ENCODE data around the gene LSMEM2.
"Not testable (repeated sequence)": the region's sequence is repeated elsewhere in the genome, so short reads cannot be mapped to it uniquely, and the experiment has no call there.

The LSMEM2 gene

DNA sequence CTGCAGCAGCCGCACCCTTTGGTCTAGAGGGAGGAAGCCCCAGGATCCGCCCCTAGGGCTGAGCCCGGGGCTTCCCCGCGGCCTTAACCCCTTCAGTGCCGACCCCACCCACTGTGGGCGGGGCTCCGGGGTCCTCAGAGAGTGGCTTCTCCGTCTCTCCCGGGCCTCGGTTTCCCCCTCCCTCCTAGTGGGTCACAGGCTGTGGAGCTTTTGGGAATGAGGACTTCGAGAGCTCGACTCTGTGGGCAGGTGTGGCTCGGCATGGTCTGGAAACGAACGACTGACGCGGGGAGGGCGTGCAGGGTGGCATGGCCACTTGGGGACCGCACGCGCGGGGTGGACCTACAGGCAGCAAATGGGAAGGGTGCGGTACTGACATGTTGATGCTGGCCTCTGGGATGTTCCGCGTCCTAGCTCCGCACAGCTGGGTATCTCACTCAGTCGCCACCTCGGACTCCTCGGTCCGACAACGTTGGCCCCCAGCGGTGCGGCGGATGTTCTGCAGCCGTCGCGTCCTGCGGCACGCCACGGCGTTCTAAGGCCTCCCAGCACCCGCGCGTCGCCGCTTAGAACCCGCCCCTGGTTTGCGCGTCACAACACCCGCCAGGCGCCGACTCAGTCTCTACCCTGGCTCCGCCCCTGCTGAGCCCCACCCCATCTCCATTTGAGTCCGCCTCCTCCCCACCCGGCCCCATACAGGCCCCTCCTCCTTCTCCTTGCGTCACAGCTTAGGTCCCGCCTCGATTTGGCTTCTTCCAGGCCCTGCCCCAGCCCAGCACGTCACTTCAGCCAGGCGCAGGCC lies 20.1 kb downstream of the LSMEM2 start, which contains the start of the genes HYAL3 and NAA80:
Gene HYAL3, minus strand, starts transcription at position 570 of the 802 bp plus-strand sequence. CDS start 3,803 bp downstream, outside the sequence.
Gene NAA80, minus strand, starts transcription at position 570 of the 802 bp plus-strand sequence. CDS start 1,942 bp downstream, outside the sequence.
- DNase-seq (ENCODE audit: low spot score) = peak; percentile 100

DNA sequence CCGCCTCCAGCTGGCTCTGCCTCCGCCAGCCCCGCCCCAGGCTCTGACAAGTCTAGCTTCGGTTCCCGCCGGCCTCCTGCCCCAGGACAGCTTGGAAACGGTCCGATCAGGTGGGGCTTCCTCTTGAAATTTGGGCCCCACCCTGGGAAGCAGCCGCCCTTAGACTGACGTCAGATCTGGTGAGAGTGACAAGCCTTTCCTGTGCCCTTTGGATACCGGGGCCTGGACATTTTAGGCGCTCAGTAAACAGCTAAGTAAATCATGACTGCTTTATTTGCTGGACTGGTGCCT lies 20.7 kb downstream of the LSMEM2 start:
- no peak for DNase-seq (ENCODE audit: low spot score)

DNA sequence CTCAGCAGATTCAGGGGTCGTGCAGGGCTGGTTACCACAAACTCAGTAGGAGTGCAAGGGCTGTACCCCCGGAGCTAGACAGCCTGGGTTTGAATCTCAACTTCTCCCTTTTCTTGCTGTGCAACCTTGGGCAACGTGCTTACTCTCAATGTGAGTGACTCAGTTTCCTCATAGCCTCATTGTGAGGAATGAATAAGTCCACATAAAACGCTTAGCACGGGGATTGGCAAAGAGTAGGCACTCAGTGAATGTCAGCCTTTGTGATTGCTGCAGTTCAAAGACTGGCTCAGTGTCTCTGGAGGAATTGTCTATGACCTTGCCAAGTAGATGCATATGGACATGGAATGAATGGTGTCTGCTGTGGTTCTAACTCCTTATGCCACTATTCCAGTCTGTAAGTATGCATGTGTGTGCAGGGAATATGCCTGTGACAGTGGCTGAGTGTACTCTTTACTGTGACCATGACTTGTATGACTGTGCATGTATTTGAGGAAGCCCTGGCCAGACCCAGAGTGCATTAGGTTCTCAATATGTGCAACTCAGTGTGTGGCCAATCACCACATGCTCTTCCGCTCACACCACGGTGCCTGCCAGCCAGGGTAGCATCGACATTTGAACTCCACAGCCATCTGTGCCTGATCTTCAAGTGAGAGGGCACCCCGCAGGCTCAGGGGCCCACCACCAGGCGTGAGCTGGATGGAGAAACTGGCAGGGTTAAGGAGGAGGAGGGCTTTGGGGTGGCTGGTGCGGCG lies 21.2 kb downstream of the LSMEM2 start:
- peak; percentile 75 for DNase-seq (ENCODE audit: low spot score)

DNA sequence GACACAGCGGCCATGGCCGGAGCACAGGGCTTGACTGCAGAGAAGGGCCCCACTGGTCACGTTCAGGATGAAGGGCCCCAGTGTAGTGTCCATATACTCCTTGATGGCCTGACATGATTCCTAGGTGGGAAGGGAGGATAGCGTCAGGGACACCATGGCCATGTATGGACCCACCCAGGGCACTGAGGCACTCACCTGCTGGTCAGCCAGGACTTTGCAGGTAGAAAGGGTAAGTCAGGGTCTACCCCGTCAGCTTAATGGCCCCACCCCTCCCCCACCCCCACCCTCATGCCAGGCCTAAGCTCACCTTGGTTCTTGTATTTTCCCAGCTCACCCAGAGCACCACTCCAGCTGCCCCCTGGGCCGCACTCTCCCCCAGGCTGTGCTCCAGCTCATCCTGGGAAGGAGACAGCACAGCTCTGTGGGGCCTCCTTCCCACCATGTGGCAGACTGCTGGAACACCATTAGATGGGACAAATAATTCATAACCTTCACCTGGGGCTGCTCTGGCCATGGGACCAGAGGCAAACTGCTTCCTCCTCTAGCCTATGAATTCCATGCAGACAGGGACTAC lies 21.9 kb downstream of the LSMEM2 start:
- DNase-seq (ENCODE audit: low spot score) = no peak

DNA sequence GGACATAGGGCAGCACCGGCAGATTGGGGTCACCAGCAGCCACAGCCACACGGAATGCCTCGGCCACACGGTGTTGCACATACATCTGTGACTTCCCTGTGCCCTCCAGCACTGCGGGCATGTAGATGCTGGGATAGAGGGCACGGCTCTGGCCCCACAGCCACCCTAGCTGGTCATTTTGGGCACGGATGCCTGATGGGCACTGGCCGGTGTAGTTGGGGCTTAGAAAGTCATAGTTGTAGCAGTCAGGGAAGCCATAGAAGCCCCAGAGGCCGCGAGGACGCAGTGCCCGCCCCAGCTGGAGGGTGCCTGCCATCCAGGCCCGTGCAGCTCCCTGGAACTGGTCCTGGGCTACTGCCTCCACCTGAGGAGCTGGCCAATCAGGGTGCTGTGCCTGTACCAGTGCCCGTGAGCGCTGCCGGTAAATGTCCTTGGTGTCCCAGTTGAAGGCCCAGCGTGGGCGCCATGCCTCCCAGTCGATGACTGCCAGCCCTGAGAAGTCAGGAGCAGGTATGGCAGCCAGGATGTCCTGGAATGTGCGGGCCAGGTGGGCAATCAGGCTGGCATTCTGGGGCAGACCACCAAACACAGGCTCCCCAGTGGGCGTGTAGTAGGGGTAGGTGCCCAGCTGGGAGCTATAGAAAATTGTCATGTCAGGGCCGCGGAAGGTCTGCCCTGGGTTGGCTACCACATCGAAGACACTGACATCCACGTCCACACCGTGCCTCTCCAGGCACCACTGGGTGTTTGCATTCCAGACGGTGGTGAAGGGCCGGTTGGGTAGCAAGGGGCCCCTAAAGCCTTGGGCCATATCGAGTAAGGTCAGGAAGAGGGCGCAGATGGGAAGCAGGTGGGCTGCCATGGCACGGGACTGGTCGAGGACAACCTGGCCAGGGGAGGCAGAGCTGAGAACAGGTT lies 23.5 kb downstream of the LSMEM2 start:
- DNase-seq (ENCODE audit: low spot score) = no peak

DNA sequence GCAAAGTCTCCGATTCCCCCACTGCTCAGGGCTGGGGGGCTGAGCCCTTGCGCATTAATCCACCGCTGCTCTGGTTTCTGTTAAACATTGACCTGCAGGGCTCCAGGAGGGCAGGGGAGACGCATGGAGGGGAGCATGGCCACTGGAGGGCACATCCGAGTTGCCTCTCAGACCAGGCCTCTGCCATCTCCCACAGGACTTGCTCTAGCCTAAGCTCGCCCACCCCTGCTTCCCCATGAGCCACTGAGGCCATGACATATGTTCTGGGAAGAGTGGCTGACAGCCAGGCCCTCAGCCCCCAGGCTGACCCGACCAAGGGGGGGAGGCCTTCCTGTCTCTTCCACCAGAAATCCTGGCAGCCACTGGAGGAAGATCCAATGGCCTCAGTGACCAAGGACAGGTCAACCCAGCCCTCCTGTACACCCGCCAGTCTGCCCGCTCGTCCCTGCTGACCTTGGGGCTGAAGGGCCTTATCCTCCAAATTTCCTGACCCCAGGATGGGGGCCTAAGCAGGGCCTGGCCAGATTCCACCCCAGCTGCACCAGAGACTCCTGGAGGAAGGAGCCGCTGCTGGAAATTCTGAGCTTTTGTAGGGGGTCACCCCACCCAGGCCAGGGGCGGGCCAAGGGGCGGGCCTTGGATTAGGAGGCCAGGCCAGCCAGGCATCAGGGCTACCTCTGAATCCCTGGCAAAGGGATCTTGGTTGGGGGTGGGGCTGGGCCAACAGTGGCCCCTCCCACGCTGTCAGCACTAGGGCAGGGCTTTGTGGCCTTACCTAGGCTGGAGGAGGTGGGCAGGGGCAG lies 24.3 kb downstream of the LSMEM2 start, which contains the start of gene HYAL1:
Gene HYAL1, minus strand, starts transcription at position 562 of the 803 bp plus-strand sequence. CDS start 618 bp downstream, outside the sequence.
- peak; percentile 39 for DNase-seq (ENCODE audit: low spot score)

DNA sequence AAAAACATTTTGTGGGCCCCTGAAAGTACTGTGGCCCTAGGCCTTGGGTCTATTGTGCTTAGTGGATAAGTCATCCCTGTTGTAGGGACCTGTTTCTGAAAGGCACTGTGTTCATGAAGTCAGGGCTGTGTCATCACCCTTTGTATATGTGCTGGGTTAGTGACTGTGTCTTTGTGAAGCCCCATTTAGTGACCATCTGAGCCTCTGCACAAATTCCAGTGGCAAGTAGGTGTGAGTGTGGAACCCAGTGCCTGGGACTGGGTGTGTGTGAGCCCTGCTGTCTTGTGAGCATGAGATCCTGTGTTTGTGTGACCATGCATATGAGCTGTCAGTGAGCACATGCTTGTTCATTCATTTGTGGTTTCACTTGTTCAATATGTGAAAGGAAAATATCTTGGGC lies 25.7 kb downstream of the LSMEM2 start:
- no peak for DNase-seq (ENCODE audit: low spot score)

DNA sequence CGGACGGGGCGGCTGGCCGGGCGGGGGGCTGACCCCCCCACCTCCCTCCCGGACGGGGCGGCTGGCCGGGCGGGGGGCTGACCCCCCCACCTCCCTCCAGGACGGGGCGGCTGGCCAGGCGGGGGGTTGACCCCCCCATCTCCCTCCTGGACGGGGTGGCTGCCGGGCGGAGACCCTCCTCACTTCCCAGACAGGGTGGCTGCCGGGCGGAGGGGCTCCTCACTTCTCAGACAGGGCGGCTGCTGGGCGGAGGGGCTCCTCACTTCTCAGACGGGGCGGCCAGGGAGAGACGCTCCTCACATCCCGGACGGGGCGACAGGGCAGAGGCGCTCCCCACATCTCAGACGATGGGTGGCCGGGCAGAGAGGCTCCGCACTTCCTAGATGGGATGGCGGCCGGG lies 33.2 kb downstream of the LSMEM2 start:
- not testable (repeated sequence) for DNase-seq (ENCODE audit: low spot score)

DNA sequence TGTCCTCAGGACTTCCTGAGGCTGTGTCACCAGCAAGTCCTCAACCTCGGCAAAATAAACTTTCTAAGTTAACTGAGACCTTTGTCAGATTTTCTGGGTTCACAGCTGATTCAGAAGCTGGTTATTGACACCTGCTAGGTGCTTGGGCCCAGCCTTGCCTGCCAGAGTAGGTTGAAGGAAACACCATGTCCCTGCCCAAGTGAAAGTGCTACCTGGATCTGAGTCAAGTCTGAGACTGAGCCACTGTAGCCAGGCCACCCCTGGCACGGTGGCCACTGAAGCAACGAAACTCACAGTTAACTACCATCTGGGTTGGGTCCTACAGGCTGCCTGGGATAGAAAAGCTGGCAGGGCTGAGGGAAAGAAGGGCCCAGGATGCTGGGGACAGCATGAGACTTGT lies 35.5 kb downstream of the LSMEM2 start:
- DNase-seq (ENCODE audit: low spot score) = no peak

DNA sequence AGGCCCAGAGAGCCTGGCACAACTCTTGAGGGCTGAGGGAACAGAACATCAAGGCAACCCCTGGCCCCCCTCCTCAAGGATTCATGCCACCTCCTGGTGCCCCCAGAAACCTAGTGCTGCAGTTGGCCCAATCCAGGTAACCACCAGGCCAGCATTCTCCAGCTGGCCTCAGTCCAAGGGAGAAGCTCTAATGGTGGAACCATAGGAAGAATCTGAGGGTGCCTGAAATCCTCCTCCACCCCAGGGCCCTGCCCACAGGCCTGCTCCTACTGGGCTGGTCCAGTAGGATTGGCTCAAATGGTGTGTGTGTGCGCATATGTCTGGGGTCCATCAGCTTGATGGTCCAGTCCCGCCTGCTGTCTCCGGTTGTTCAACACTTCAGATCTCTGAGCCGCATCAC lies 35.9 kb downstream of the LSMEM2 start:
- DNase-seq (ENCODE audit: low spot score) = no peak

DNA sequence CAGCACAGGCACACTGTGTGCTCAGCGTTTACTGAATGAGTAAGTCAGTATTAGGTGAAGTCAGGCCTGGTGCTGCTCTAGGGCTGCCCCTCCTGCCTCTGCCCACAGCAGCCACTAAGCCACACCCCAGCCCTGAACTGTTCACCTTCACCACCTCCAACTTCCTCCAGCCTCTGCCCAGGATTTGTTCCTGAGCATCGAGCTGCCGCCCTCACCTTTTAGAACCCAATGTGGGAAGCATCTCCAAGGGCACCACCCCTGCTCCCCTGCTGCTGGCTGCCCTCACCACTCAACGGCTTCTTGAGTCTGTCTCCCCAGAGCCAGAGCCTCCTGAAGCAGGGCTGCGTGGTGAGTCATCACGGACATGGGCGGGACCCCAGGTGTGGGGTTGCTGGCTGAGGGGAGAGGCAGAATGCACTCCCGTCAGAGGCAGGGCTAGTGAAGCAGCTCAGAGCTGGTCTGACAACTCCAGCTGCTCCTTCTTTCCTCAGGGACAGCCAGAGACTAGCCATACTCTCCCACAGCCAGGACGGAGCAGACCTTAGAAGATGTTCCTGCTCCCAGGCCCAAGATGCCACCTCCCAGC lies 37.9 kb downstream of the LSMEM2 start:
- no peak for DNase-seq (ENCODE audit: low spot score)

DNA sequence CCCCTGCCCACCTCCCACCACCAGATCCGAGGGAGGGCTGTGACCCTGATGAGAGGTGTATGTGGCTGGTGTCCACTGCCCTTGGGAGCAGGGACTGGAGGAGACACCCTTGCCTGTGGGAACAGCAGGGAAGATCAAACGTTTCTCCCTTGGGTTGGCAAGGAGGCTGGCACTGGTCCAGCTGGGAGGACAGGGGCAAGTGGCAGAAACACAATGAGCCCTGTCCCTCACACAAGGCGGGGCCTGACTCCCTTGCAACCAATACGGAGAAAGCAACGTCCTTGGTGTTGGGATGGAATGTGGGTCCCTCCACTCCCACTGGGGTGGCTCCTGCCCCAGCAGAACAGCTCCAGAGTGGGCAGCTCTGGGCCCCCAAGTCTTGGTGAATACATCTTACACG lies 38.4 kb downstream of the LSMEM2 start:
- no peak for DNase-seq (ENCODE audit: low spot score)

DNA sequence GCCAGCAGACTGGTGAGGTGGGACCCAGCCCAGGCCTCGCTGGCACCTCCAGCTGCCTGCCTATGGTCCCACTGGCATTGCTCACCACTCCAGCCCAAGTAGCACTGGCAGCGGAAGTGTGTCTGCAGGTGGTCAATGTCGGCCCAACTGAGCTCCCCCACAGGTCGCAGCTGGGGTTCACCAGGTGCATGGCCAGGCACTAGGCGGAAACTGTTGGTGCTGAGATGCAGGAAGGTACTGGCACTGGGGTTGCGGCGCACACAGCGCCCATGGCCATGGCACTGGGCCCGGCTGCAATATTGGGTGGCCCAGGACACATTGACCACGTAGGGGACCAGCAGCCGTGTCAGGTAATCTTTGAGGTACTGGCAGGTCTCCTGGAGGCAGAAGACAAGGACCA lies 39.3 kb downstream of the LSMEM2 start:
- no peak for DNase-seq (ENCODE audit: low spot score)

DNA sequence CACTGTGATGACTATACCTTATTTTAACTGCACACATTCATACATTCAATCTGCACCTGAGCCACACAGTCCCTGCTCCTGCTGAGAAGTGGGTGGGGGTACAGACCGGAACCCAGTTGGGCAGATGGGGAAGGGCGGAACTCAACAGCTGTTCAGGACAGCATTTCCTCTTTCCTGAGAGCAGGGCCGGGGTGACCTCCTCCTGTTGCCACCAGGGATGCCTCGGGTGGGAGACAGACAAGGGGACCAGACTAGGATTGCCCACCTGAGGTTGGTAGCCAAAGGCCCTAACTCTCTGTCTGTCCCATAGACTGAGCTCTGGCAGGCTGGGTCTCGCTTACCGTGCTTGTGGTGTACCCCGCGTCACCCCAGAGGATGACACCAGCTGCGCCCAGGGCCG lies 39.7 kb downstream of the LSMEM2 start:
- DNase-seq (ENCODE audit: low spot score) = no peak

DNA sequence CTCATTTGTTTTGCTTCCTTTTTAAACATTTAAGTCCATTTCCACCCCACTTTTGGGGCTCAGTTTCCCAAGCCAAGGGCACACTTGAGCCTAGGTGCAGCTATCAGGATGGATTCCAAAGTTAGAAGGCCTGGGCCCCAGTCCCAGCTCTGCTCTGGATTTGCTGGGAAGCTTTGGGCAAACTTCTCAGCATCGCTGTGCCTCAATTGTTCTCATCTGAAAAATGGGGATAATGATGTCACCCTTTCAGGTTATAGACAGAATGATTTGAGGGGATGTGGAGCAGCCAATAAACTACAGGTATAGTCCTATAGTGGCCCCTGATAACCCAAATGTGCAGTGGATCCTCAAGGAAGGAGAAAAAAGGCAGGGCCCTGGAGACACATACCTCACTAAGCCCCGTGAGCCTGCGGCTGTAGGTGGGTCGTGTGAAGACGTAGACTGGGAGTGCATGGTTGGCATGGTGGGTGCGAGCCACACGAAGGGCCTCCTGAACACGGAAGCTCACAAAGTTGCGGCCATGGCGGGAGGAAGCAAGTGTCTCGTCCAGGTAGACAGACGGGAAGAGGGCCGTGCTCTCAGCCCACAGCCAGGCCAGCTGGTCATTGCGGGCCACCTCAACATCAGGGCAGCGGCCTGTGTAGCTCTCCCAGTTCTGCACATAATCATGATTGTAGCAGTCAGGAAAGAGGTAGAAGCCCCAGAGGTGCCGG lies 40.5 kb downstream of the LSMEM2 start:
- no peak for DNase-seq (ENCODE audit: low spot score)

DNA sequence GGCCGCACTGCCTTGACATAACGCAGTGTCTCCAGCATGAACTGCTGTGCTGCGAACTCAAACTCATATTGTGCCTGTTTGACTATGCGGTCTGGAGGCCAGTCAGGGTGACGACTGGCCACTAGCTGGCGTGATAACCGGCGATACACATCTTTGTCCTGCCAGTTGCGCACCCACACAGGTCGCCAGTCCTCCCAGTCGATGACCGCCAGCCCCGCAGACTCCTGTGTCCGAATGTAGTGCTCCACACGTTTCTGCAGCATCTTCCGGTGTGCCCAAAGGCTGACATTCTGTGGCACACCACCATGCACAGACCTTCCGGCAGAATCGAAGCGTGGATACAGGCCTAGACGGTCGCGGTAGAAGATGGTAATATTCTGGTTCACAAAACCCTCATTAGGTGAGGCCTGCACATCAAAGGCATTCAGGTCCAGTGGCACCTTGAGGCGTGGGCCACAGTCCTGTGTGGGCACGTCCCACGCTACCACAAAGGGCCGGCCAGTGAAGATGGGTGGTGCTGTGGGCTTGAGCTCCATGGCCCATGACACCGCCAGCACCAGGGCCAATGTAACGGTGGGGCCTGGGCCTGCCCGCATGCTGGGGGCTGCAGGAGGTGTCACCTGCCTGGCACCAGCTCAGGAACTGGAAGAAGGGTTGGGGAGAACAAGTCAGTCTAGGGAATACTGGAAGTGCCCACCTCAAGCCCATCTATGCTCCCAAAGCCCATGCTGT lies 41.2 kb downstream of the LSMEM2 start:
- no peak for DNase-seq (ENCODE audit: low spot score)

DNA sequence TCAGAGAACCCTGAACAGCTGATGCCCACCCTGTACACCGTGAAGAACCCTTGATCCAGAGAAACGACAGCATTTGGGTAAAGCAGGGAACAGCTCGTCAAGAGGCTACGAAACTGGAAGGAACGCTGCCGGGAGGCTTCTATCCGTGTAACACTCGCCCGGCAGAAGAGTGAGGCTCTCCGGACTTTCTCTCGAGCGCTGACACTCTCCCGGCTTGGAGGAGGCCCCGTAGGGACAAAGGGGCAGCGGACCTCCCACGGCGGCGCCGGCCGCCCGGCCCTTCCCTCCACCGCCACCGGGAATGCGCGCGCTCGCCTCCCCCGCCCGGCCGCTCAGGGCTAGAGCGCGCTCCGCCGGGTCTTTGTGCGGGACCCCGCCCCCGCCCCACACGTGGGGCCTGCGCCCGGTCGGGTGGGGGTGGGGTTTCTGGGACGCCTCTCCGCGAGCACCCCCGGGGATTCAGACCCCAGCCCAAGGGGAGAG lies 42.0 kb downstream of the LSMEM2 start:
- no peak for DNase-seq (ENCODE audit: low spot score)

DNA sequence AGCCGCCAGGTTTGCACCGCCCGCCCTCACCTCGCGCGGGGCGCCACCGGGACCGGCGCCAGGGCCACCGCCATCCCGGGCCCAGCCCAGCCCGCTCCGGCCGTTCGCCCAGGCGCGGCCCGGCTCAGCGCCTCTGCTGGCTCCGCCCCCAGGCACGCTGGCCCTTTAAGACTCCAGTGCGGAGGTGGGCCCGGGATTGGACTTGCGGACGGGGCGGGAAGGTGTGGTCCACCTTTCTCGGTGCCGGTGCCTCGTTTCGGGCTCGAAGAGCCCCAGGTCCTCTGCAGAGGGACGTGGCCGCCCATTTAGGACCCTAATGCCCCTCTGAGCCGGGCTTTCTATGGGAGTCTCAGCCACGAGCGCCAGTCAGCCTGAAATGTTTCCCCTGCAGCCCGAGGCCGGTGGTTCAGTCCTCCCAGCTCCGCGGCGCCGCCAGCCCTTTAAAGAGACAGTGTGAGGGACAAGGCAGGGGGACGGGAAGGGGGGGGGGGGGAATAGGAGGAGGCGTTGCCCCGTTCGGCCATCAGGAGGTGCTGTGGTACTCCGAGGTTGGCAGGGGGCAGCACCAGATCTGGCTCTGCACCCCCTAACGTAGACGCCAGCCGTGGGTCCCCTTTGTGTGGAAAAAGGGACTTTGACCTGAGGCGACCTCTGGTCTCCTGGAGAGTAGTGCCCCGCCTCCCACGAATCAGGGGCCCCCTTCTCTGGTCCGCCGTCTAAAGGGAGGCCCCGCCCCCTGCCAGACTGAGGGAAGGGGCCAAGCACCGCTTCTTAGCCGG lies 42.6 kb downstream of the LSMEM2 start:
- DNase-seq (ENCODE audit: low spot score) = peak; percentile 91

DNA sequence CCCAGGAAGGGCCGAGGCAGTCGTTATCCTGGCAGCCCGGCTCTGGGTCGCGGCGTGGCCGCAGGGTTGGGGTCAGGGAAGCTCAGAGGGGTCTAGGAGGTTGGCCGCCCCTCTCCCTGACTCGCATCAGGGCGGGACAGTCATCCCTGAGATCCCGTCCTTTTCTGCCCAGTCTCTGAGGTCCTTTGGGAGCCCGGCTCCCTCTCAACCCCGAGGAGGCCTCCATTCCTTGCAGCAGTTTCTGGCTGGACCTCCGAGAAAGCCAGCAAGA lies 43.2 kb downstream of the LSMEM2 start:
- no peak for DNase-seq (ENCODE audit: low spot score)
